GM11168 (cell line): ENCODE measurements around the gene LARGE1.

Experiments used
- in situ Hi-C: fragments of 300-500 bp; cut with MboI; formaldehyde crosslinking; loops from one replicate; pipeline ENCODE4 v1.12.0; 2022; ENCODE audit warnings: low sequenced_read_pairs; ENCODE audit not compliant: unreplicated experiment

LARGE1 gene

DNA sequence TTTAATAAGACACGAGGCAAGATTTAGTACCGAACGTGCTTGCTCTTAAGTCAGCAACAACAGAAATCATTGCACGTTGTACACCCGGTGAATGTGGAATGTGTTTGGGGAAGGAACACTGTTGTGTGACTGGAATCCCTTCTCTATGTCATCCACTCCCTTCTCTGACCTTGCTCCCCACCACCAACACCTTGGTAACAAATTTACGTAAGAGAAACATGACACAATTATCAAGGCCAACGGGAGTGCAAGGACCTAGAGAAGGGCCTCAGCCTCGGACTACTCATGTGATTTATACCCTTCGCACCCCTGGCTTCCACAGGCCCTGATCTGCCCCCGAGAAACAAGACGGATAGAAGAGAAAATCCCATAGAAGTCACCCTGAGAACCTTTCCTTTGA lies 236.2 kb downstream of the LARGE1 start:
- in situ Hi-C loops, result no loop called here

- in situ Hi-C loops, result no loop called here
These were observed 237.3 kb downstream of the LARGE1 start for GRCh38 chr22:33682927-33683326.

GRCh38 chr22:33680632-33681031 lies 239.6 kb downstream of the LARGE1 start:
- in situ Hi-C loops, result no loop called here

GRCh38 chr22:33678523-33678922 lies 241.8 kb downstream of the LARGE1 start:
- in situ Hi-C loops, result no loop called here

- in situ Hi-C loops, result no loop called here
These were observed 242.7 kb downstream of the LARGE1 start for GRCh38 chr22:33677536-33677935.

GRCh38 chr22:33674357-33674756 lies 245.9 kb downstream of the LARGE1 start:
- in situ Hi-C loops, result no loop called here

DNA sequence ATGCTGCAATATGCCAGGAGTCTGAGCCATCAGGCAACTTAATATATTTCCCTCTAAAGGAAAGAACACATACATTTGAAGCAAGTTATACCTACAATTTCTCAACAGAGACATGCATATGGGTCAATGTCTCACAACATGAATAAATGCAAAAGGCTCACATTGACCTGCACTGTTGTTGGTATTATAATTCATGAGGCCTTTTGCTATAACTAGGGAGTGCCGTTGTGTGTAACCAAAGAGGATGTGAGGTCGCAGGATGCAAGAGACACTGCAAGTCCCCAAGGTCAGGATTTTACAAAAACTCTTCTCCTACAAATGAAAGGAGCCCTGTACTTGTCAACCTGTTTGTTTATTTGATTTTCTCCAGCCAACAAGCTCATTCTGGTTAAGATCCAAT lies 250.5 kb downstream of the LARGE1 start:
- in situ Hi-C loops, result no loop called here

- in situ Hi-C loops, result no loop called here
These were observed 253.2 kb downstream of the LARGE1 start for GRCh38 chr22:33666961-33667619.

DNA sequence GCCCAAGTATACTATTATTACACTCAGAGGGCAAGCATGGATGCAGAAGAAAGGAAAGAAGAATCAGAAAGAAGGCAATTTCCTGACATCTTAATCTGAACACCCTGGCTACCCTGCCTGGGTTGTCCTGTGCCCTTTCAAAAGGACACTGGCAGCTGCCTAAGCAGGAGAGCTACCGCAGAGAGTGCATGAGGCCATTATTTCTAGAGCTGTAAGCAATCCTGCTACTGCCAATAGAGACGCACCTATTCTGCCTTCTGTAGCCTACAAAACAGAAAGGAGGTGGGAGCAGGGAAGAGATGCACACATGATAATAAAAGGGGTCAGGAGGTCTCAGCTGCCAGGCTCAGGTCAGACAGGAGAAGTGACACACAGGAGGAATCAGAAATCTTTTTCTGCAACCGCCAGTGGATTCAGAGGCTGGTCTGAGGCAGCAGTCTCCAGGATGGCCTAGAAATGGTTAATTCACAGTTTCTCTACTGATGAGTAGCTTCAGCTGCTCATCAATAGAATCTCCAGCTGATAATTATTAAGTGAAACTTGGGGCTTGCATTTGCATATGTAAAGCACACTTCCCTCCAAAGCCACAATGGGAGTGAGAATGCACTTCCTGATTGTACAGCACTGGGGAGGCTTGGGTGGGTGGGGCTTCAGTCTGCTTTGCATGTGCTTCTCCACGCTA lies 253.9 kb downstream of the LARGE1 start:
- in situ Hi-C loops, result no loop called here

- in situ Hi-C loops, result no loop called here
These were observed 260.8 kb downstream of the LARGE1 start for GRCh38 chr22:33659448-33659847.

DNA sequence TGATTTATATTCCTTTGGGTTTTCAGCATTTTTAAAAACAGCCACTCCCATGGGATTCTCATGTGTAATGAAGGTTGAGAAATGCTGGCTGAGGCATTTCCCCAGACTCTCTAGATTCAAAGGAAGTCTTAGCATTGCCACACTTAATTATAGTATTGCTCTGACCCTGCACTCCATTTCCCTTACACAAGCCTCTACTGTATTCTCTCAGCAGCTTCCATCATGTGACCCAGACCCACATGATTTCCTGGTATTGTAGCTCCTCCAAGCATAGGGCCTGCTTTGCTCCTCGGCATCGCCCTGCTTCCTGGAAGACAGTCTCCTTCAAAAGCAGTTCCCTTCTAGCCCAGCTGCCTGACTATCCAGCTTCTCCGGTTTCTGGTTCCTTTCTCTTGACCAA lies 261.5 kb downstream of the LARGE1 start:
- in situ Hi-C loops, result no loop called here

- in situ Hi-C loops, result no loop called here
These were observed 262.6 kb downstream of the LARGE1 start for GRCh38 chr22:33657670-33658069.

DNA sequence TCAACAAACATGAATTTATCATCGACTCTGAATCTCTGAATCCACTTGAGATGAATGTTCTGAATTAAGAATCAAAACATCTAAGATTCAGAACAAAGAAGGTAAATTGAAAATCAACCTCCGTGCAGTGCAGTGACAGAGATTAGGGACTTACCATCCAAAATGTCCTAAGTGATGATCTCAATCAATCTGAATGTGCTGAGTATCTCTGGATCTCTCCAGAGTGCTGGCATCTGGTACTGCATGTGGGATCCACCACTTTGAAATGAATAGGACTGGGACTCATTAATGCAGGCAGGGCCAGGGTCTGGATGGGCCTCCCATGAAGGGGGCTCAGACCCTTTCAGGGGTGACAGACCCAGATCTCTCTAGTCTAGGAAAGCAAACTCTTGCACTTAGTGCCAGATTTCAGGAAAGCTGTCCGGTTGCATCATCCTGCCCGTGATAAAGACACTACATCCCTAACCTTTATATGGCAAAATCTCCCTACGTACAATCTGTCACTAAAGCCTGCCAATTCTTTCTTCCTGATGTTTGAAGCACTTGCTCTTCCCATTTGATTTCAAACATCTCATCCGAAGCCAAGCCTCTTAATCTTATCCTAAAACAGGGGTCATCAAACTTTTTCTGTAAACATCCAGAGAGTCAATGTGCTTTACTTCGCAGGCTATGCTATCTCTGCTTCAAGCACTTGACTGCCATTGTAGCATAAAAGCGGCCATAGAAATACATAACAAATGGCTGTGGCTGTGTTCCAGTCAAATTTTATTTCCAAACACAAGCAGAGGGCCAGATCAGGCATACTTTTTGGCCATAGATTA lies 263.3 kb downstream of the LARGE1 start:
- in situ Hi-C loops, result no loop called here

DNA sequence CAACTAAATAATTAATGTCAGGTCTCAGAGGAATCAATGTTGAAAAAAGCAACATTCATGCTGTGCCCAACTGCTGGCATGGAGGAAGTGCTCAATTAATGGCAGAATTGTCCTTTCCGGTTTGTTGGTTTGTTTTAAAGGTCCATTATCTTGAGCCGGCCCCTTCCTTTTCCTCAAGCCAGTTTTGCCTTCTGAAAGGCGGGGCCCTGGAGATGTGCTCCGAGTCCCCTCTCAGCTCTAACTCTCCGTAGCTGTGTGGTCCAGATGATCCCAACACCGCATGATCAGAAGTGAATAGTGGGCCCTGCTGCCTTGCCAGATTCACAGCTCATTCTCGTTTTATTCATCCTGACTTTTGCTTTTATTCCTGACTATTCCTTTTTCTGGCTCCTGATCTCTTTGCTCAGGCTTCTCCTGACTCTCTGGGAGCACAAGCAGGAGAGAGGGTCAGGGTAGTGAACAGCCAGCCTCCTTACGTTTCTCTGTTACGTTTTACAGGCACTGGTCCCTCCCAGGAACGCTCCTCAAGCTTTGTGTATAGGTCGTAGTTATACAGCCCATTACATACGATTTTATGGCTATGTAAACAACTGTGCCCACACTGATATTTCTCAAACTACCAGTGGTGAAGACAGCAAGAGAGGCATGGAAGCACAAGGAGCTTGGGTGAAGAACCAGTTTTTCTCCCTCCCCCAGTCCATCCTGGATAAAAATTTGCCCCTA lies 265.9 kb downstream of the LARGE1 start:
- in situ Hi-C loops, result no loop called here

DNA sequence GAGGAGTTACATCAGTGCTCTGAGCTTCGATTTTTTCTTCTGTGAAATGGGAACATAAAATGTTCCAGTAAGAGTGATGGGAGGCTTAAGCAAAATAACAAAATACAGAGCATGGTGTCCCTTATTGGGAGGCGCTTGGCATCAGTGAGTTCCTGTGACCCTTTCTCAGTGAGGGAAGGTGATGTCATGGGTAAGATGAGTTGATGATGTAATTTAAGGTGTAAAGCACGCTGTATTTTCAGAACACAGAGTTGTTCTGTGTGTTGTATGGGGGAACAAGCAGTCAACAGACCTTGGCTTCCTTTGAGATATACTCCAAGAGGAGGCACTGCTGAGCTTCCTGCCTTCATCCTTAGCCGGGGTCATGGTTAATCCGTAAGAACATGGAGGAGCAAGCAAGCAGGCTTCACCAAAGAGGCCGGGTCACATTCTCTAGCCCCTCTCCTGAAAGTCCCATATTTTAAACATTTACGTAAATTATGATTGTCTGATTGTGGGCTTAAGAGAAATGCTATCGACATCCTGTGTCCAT lies 266.7 kb downstream of the LARGE1 start:
- in situ Hi-C loops, result no loop called here

DNA sequence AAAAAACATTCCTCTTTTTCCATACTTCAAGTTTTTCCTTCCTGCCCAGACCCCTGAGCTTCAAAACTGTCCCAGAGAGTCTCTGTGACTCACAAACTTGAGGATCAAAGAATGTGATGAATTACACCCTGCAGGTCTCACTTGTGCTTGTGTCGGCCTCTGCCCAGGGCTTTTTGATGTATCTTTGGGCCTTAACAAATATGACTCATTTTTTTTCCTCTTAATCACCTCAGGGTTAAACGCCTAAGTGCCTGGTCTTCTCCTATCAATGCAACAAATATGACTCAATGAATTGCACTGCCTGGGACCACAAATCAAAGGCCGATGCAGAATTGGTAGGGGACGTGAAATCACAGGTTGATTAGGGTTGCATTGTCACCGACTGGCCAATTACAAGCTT lies 267.7 kb downstream of the LARGE1 start:
- in situ Hi-C loops, result no loop called here

DNA sequence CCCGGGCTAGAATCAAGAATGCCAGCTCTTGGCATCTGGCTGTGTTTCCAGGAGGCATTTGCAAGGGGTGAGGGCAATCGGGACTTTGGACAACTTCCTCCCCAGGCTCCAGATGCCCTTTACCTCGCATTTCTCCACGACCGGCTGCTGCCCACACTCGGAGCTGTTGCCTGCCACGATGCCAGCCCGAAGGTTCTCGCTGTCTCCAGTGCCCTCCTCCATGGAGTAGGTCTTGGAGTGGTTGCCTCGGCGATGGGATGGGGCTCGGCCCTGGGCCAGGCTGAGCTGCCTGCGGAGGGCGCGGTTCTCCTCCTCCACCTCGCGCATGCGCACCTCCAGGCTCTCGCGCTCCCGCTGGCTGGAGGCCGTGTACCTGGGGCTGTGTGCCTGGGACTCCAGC lies 270.0 kb downstream of the LARGE1 start:
- in situ Hi-C loops, result no loop called here

- in situ Hi-C loops, result no loop called here
These were observed 271.8 kb downstream of the LARGE1 start for GRCh38 chr22:33648478-33648877.

- in situ Hi-C loops, result no loop called here
These were observed 279.4 kb downstream of the LARGE1 start for GRCh38 chr22:33640900-33641299.

GRCh38 chr22:33639588-33640254 lies 280.6 kb downstream of the LARGE1 start:
- in situ Hi-C loops, result no loop called here
